NB4 (cell line): ENCODE measurements around the gene SLC22A23.

ENCODE experiments used
- DNase-seq: peaks from one replicate; pipeline ENCODE4 v3.0.0; 2010; ENCODE audit warnings: low read depth
- H3K4me3 ChIP-seq: one replicate; pipeline ENCODE4 v1.5.1; 2011; ENCODE audit warnings: mild to moderate bottlenecking, low read depth, low read length, moderate library complexity
- CTCF ChIP-seq: IDR thresholded peaks from one replicate; pipeline ENCODE4 v1.5.1; 2012; ENCODE audit warnings: low read depth, low read length
- MAX ChIP-seq: IDR thresholded peaks from 2 replicates; pipeline ENCODE4 v1.6.1; 2011; ENCODE audit warnings: low read depth, low read length
- MYC ChIP-seq: IDR thresholded peaks from 2 replicates; pipeline ENCODE4 v1.6.1; 2011; ENCODE audit warnings: low read depth, low read length
- POLR2A ChIP-seq: IDR thresholded peaks from 2 replicates; pipeline ENCODE4 v1.6.1; 2011; ENCODE audit warnings: mild to moderate bottlenecking; ENCODE audit not compliant: insufficient read length; ENCODE audit errors: extremely low read depth

The SLC22A23 gene

DNA sequence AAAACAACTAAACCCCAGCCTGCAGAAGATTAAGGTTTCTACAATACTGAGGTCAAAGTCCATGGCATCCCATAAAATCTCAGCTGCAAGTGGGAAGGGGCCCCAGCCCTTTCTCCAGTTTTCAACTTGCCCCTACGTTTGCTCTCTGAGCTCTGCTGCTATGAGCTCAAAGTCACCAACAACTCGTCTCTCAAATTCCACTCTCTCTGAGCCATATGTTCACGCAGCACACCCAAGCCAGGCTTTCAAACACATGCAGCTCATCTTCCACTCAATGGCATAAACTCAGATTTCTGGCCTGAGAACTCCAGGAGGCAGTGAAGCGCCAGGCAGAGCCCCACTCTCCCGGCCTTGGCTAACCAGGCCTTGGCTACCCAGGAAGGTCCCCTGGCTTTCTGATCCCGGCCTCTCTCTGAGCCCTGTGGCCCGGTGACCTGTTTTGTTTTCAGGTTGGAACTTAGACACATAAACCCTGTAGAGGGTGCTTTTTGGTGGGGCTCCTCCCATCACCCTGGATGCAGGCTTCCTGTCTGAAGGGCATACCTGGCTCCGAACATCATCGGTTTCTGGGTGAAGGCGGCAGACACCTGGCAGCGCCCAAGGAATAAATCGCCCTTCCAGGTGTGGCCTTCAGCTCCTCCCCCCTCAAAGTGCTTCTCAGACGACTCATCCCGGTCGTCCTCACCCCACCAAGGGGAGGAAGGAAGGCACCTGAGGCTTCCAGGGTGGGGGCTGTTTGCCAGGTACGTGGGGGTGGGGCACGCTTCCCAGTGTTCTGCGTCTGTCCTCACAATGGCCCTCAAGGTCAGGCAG lies 12.4 kb downstream of the SLC22A23 start:
- H3K4me3 ChIP-seq, result no peak overlapping the region
- no peak for DNase-seq
- no peak for TF ChIP-seq MAX
- TF ChIP-seq CTCF, result no peak

DNA sequence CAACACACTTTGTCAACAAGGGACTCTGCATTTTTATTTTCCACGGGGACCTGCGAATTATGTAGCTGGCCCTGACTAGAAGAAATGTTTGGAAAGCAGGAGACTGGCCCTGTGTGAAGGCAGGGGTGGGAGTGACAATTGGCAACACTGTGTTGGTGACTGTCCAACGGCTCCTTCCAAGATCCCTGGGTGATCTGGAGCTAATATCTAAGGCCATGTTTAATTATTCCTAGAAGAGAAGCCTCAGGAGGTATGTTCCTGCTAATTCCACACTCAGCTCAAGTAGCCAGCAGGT lies 13.7 kb downstream of the SLC22A23 start:
- TF ChIP-seq MYC, result no peak
- no peak for TF ChIP-seq POLR2A
- no peak for TF ChIP-seq MAX
- no peak for TF ChIP-seq CTCF
- H3K4me3 ChIP-seq, result no peak overlapping the region
- no peak for DNase-seq

GRCh38 chr6:3442431-3443220 lies 14.2 kb downstream of the SLC22A23 start:
- no peak overlapping the region for H3K4me3 ChIP-seq
- no peak for TF ChIP-seq MYC
- no peak for TF ChIP-seq MAX
- no peak for TF ChIP-seq CTCF
- TF ChIP-seq POLR2A, result no peak
- no peak for DNase-seq

GRCh38 chr6:3440911-3441310 lies 15.9 kb downstream of the SLC22A23 start:
- no peak for TF ChIP-seq CTCF
- TF ChIP-seq MAX, result no peak
- no peak for TF ChIP-seq MYC
- TF ChIP-seq POLR2A, result no peak
- H3K4me3 ChIP-seq, result no peak overlapping the region
- DNase-seq, result no peak

DNA sequence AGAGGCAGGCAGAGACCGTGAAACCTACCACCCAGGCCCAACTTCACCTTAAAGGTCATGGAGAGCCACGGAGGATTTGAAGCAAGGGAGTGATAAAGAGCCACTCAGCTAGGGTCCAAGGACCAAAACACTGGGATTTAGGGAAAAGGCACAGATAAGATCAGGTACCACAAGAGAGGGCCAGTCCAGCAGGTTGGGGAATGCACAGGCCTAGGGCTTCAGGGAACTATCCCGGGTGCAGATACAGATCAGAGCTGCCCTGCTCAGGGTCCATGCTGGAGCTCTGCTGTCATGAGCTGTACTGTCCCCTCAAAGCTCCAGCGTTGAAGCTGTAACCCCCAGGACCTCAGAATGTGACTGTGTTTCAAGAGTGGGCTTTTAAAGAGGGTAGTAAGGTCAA lies 16.9 kb downstream of the SLC22A23 start:
- DNase-seq, result no peak
- TF ChIP-seq CTCF, result no peak
- TF ChIP-seq POLR2A, result no peak
- no peak for TF ChIP-seq MYC
- TF ChIP-seq MAX, result no peak
- no peak overlapping the region for H3K4me3 ChIP-seq
